MV-4-11 (cell line): ENCODE measurements around the gene SPSB1.
A peak's percentile ranks its signal among the peaks of the same experiment; 100 is the strongest.
"Not testable (repeated sequence)": the region's sequence is repeated elsewhere in the genome, so short reads cannot be mapped to it uniquely, and the experiment has no call there.

ENCODE experiments used
- DNase-seq: peaks from one replicate; lab custom pipeline; 2025; lab: John Stamatoyannopoulos, UW

Gene SPSB1

GRCh38 chr1:9367806-9368205 is 75.1 kb downstream of the SPSB1 start:
- no peak for DNase-seq

GRCh38 chr1:9368356-9368755 is 75.7 kb downstream of the SPSB1 start:
- DNase-seq = no peak

GRCh38 chr1:9369964-9370788 is 77.5 kb downstream of the SPSB1 start:
- no peak for DNase-seq

- DNase-seq = no peak
Measured at GRCh38 chr1:9371391-9371935, 78.8 kb downstream of the SPSB1 start.

GRCh38 chr1:9371951-9372350 is 79.3 kb downstream of the SPSB1 start:
- no peak for DNase-seq

GRCh38 chr1:9373619-9374018 is 80.9 kb downstream of the SPSB1 start:
- peak; percentile 81 for DNase-seq

GRCh38 chr1:9374748-9375341 is 82.2 kb downstream of the SPSB1 start:
- DNase-seq = no peak

GRCh38 chr1:9375912-9376311 is 83.2 kb downstream of the SPSB1 start:
- DNase-seq = no peak

- DNase-seq = no peak
Measured at GRCh38 chr1:9376430-9376829, 83.7 kb downstream of the SPSB1 start.

GRCh38 chr1:9376886-9377333 is 84.2 kb downstream of the SPSB1 start:
- DNase-seq = no peak

- DNase-seq = no peak
Measured at GRCh38 chr1:9378801-9379200, 86.1 kb downstream of the SPSB1 start.

GRCh38 chr1:9380711-9381110 is 88.0 kb downstream of the SPSB1 start:
- no peak for DNase-seq

GRCh38 chr1:9382643-9383491 is 90.2 kb downstream of the SPSB1 start:
- DNase-seq = no peak

- no peak for DNase-seq
Measured at GRCh38 chr1:9384128-9384527, 91.4 kb downstream of the SPSB1 start.

- no peak for DNase-seq
Measured at GRCh38 chr1:9384751-9385245, 92.1 kb downstream of the SPSB1 start.

GRCh38 chr1:9385392-9385791 is 92.7 kb downstream of the SPSB1 start:
- not testable (repeated sequence) for DNase-seq

GRCh38 chr1:9385801-9386573 is 93.3 kb downstream of the SPSB1 start:
- DNase-seq = no peak

GRCh38 chr1:9388335-9389180 is 95.9 kb downstream of the SPSB1 start:
- DNase-seq = peak; percentile 29

- DNase-seq = no peak
Measured at GRCh38 chr1:9389968-9390367, 97.3 kb downstream of the SPSB1 start.

GRCh38 chr1:9391620-9392019 is 98.9 kb downstream of the SPSB1 start:
- DNase-seq = no peak
